ENCODE results near the gene TOMT. TPM values are rescaled to one million over a fixed set of nuclear protein-coding genes. Genes with fewer than 3 reads are reported as not detected.
A peak's percentile ranks its signal among the peaks of the same experiment; 100 is the strongest.

TOMT gene
- polyA plus RNA-seq, 3 donors: not detected

DNA sequence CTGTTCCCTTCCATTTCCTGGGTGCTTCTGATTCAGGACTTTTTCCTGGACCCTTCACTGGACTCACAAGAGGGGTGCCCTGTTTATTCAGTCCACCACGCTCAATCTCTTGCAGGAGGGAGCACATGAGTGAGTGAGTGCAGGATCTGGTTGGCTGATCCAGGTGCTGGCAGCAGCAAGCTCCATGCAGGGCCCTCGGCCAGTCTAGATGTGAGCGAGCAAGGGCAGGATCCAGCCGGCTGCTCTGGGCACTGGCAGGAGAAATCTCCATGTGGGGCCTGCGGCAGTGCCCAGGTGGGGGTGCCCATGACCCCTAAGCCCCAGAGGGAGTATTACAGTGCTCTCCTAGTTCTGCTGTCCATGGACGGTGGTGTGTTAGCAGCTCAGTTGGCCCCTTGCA lies 18.3 kb downstream of the TOMT start:
- H3K9me3 Mint-ChIP-seq: peaks cover 6 to 18% (median 12%) of the 10 kb centered on the region in 7 donors
- no peaks in the 10 kb centered on the region for H3K79me2 ChIP-seq (ENCODE audit: insufficient read depth, low read length)
- H3K27ac ChIP-seq (ENCODE audit: low read depth in 1 of 2, low read length in 2 of 2): peak overlapping the region; percentile 9 to 47
- H3K9me3 ChIP-seq (replicated peaks in 1 of 2; ENCODE audit: control insufficient read depth in 1 of 2, insufficient read depth in 1 of 2, low read length in 2 of 2): peaks cover 5% of the 10 kb centered on the region in 2 donors
- peak overlapping the region in 3 of 7 donors; percentile 20 to 46 (median 32) for H3K27ac Mint-ChIP-seq
- H2AFZ ChIP-seq (ENCODE audit: insufficient read depth, low read depth, low read length, poor library complexity, severe bottlenecking): peak overlapping the region; percentile 38
- peaks cover 7 to 11% of the 10 kb centered on the region in 2 donors for H3K36me3 Mint-ChIP-seq
- intact Hi-C loops (cut with micrococcal nuclease): no loop called here
- peaks cover 36% of the 10 kb centered on the region for H3K4me1 Mint-ChIP-seq
- no peak overlapping the region for H3K4me2 ChIP-seq (replicated peaks; ENCODE audit: extremely low read depth, low read length, poor library complexity, severe bottlenecking)
- H3K9ac ChIP-seq (ENCODE audit: insufficient read depth, low read length, poor library complexity, severe bottlenecking): no peak overlapping the region
- H3K4me3 ChIP-seq (replicated peaks in 1 of 3; ENCODE audit: low read depth in 2 of 3, low read length in 3 of 3): no peak overlapping the region
- H4K20me1 ChIP-seq (ENCODE audit: insufficient read depth, low read length): no peaks in the 10 kb centered on the region
- 100% methylated on average over 6 of the region's 6 CpGs for WGBS (ENCODE audit: insufficient coverage)
- DNase-seq: no peak
- no peaks in the 10 kb centered on the region for H3K36me3 ChIP-seq (replicated peaks in 1 of 2; ENCODE audit: control insufficient read depth in 1 of 2, insufficient read depth in 2 of 2, low read length in 2 of 2)
- H3K27me3 Mint-ChIP-seq (ENCODE audit: low read depth in 3 of 3): no peaks in the 10 kb centered on the region
- TF ChIP-seq, protein P1, sequence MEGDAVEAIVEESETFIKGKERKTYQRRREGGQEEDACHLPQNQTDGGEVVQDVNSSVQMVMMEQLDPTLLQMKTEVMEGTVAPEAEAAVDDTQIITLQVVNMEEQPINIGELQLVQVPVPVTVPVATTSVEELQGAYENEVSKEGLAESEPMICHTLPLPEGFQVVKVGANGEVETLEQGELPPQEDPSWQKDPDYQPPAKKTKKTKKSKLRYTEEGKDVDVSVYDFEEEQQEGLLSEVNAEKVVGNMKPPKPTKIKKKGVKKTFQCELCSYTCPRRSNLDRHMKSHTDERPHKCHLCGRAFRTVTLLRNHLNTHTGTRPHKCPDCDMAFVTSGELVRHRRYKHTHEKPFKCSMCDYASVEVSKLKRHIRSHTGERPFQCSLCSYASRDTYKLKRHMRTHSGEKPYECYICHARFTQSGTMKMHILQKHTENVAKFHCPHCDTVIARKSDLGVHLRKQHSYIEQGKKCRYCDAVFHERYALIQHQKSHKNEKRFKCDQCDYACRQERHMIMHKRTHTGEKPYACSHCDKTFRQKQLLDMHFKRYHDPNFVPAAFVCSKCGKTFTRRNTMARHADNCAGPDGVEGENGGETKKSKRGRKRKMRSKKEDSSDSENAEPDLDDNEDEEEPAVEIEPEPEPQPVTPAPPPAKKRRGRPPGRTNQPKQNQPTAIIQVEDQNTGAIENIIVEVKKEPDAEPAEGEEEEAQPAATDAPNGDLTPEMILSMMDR (IDR thresholded peaks at IDR 0.05): no peak
- no peaks in the 10 kb centered on the region for H3K27me3 ChIP-seq (ENCODE audit: control insufficient read depth in 2 of 2, insufficient read depth in 2 of 2, low read length in 2 of 2)
- peaks cover 23 to 27% of the 10 kb centered on the region in 2 donors for H3K4me1 ChIP-seq (ENCODE audit: control insufficient read depth in 1 of 2, insufficient read depth in 2 of 2, low read length in 2 of 2)
- no peak overlapping the region for H3K4me3 Mint-ChIP-seq

DNA sequence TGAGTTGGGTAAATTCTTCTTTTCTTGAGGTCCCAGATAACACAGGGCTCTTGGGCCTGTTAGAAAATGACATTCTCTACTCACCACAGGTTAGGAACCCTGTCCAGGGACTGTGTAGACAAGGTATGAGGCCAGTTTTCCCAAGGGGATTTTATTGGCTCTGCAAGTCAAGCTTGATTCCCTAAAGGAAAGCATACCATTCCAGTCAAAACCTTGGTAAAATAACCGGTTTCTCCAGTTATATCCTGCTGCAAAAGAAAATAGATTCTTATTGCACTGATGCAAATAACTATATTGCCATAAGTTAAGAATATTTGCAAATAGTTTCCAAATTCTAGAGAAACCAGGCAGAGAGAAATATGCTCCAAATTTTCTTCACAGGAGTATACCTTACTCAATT lies 20.2 kb downstream of the TOMT start:
- no peaks in the 10 kb centered on the region for H3K79me2 ChIP-seq (ENCODE audit: insufficient read depth, low read length)
- peaks cover 12 to 15% of the 10 kb centered on the region in 2 donors for H3K36me3 Mint-ChIP-seq
- TF ChIP-seq, protein P1 (IDR thresholded peaks at IDR 0.05): no peak
- H3K27me3 ChIP-seq (ENCODE audit: control insufficient read depth in 2 of 2, insufficient read depth in 2 of 2, low read length in 2 of 2): no peaks in the 10 kb centered on the region
- peaks cover 7 to 20% (median 13%) of the 10 kb centered on the region in 7 donors for H3K9me3 Mint-ChIP-seq
- no peak overlapping the region for H3K4me2 ChIP-seq (replicated peaks; ENCODE audit: extremely low read depth, low read length, poor library complexity, severe bottlenecking)
- H4K20me1 ChIP-seq (ENCODE audit: insufficient read depth, low read length): no peaks in the 10 kb centered on the region
- intact Hi-C loops (cut with micrococcal nuclease): no loop called here
- H3K36me3 ChIP-seq (replicated peaks in 1 of 2; ENCODE audit: control insufficient read depth in 1 of 2, insufficient read depth in 2 of 2, low read length in 2 of 2): no peaks in the 10 kb centered on the region
- no peak overlapping the region for H3K9ac ChIP-seq (ENCODE audit: insufficient read depth, low read length, poor library complexity, severe bottlenecking)
- peaks cover 41% of the 10 kb centered on the region for H3K4me1 Mint-ChIP-seq
- no peak overlapping the region for H3K27ac ChIP-seq (ENCODE audit: low read depth in 1 of 2, low read length in 2 of 2)
- H3K4me1 ChIP-seq (ENCODE audit: control insufficient read depth in 1 of 2, insufficient read depth in 2 of 2, low read length in 2 of 2): peaks cover 24 to 30% of the 10 kb centered on the region in 2 donors
- no CpG with 5 or more reads among the region's 1 CpG for WGBS (ENCODE audit: insufficient coverage)
- H3K4me3 Mint-ChIP-seq: no peak overlapping the region
- no peak overlapping the region for H2AFZ ChIP-seq (ENCODE audit: insufficient read depth, low read depth, low read length, poor library complexity, severe bottlenecking)
- H3K27me3 Mint-ChIP-seq (ENCODE audit: low read depth in 3 of 3): peaks cover 0 to 2% (median 0%) of the 10 kb centered on the region in 3 donors
- no peak overlapping the region for H3K4me3 ChIP-seq (replicated peaks in 1 of 3; ENCODE audit: low read depth in 2 of 3, low read length in 3 of 3)
- no peak for DNase-seq
- H3K9me3 ChIP-seq (replicated peaks in 1 of 2; ENCODE audit: control insufficient read depth in 1 of 2, insufficient read depth in 1 of 2, low read length in 2 of 2): peaks cover 5% of the 10 kb centered on the region in 2 donors
- no peak overlapping the region for H3K27ac Mint-ChIP-seq
